ENCODE data around the gene SYT8.

SYT8 gene

DNA sequence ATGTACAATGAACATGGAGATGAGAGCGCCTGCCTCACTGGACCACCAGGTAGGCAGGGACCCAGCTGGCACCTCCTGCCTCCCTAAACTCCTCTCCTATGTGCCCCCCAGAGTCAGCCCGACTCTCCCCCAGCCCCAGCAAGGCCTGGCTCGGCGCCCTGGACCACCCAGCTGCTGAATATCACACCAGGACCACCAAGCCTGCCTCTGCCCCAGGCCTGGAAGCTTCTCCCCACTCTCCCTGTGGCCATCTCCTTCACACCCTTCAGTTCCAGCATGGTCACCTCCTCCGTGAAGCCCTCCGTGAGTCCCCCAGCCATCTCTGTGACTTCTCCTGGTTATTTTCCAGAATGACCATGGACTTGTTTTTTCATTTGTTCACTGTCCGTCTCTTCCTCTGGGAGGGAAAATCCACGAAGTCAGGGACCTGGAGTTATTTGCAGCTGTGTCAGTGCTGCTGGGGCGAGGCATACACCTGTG, 11.7 kb downstream of the SYT8 start:
- DNase-seq, result no peak

DNA sequence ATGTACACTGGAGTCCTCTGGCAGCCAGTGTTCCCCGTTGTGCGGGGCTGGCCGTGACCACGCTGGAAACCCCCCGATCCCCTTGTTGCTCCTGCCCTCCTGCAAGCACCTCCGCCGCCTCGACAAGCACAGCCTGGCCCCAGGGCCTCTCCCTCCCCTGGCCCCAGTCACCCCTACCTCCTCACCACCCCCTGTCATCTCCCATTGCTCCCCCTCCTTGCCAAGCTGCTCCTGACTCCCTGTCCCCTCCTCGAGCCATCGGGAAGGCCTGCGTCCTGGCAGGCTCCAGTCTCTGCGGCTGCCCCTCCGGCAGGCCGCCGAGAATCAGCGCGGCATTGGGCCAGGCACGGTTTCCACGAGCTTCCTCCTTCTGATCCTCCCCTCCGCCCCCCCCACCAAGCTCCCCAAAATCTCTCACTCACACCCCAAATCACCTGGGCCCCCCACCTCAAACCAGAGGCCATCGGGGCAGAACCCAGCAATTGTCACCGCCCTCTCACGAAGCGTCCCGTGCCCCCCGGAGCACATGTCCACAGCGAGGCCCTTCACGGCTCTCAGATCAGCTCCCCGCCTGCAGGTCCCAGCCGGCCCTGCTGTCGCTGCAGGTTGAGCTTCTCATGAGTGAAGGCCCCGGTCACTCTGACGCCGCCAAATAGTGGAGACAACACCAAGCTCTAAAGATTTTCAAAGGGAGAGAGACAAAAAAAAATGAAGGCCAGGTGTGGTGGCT, 12.4 kb downstream of the SYT8 start:
- DNase-seq, result no peak

DNA sequence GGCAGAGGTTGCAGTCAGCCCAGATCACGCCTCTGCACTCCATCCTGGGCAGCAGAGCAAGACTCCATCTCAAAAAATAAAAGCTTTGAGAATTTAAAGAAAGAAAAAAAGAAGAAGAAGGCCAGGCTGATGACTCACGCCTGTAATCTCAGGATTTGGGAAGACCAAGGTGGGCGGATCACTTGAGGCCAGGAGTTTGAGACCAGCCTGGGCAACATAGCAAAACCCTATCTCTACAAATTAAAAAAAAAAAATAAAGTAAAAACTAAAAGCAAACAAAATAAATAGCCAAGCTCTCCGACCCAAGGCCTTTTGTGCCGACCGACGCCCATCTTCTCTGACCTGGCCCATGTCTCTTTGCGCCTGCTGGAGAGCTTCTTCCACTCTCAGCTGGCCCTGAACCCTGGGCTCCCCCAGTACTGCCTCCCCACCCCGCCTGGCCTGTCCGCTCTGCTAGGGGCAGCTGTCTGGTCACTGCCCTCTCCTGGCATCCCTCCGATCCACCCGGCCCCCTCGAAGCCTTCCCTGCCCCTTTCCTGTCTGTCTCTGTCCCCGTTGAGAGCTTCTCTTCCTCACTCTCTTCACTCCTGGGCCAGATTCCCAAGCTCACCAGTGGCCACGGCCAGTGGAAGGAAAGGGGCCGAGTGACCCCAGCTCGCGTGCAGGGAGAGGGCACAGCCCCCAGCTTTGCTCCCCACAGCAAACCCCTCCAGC, 13.3 kb downstream of the SYT8 start:
- no peak for DNase-seq

DNA sequence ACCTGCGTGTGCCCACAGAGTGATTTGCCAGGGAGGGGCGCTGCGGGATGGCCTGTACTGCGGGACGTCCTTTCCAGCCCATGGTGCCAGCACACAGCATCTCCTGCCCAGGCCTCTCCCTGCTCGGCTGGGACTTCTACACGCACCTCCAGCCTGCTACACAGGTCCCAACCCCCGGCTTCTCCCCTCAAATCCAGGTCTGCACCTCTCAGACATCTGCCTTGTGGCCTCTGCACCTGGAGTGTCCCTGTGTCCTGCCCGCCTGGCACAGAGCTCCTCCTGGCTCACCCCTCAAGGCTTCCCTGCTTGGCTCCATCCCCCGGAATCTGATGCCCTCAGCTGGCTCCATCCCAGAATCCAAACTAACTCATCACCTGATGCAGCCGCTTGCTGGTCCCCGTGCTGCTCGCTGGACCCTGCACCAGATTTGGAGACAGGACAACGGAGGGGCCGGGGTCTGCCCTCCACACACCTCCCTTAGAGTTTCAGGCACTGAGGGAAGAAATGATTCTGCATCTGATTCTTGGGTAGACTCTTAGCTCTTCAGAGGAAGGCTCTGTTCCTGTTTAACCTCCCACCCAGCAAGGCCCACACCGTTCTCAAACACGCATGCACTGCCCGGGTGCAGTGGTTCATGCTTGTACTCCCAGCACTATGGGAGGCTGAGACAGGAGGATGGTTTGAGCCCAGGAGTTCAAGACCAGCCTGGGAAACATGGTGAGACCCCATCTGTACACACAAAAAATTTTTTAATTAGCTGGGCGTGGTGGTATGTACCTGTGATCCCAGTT, 14.0 kb downstream of the SYT8 start:
- no peak for DNase-seq

DNA sequence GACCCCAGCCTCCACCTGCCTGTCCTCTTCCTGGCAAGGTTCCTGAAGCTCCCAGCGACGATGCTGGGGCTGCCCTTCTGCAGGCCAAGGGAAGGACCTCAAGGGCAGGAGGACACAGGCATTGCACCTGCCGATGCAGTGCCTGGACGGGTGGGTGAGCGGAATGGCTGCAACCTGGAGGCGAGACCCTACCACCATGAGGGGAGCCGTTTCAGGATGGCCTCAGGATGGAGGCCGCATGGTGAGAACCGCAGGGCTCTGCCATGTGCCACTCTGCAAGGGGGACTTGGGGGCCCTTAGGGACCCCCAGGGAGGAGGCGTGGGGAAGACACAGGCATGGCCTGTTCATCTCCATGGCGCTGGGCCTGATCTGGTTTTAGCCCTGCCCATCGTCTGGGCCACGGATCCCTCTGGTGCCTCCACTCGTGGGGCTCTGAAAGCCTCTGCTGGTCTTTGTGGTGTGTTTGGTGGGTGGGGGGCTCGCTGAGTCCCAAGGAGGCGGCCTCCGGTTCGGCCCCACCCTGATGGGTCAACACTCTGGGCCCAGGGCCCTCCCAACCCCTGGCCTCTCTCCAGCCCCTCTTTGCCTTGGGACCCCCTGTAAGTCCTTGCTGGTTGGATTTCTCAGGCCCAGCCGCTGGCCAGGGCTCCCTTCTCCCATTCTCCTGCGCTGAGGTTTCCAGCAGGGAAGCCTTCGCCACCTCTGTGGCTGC, 16.8 kb downstream of the SYT8 start:
- DNase-seq, result no peak

DNA sequence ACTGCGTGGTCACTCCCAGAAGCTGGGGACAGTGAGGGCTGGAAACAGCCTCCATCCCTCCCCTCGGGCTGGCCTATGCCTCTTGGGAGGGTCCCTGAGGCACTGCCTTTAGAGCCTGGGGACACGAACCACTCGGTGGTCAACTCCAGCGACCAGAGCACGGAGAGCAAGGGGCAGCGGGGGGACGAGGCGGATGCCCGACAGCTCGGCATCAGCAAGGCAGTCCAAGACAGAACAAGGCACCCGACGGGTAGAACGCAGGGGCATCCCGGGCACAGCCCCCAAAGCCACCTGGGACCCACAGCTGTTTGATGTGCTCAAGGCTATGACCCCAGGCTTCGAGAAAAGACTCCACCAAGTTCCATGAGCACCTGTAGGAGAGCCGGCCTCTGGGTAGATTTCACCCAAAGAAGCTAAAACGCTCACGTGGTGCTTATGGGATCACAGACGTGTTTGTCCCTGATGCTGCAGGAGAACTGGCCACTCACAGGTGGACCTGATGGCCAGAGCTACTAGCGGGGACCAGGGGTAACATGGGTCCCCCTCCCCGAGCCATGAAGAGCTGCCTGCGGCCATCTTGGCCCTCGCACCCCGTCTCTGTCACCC, 17.6 kb downstream of the SYT8 start:
- no peak for DNase-seq

DNA sequence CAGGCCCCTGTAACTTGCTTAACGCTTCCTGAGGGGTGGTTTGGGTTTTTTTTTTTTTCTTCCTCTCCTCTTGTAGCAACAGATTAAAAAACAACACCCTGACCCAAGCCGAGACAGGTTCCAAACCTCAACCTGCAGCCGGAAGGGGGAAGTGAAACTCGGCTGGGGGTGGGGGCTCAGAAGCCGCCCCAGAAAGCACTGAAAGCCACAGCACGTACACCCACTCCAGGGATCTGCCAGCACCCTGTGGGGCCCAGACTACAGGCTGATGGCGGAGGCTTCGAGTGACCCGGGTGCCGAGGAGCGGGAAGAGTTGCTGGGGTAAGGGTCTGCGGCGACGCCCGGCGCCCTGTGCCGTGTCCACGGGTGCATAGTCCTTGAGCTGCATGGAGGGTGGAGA, 18.1 kb downstream of the SYT8 start, which contains the start of gene LSP1:
Gene LSP1 (plus strand): TSS at position 208 of the 400 bp plus-strand sequence. CDS start 61 bp downstream, at position 269.
- no peak for DNase-seq

DNA sequence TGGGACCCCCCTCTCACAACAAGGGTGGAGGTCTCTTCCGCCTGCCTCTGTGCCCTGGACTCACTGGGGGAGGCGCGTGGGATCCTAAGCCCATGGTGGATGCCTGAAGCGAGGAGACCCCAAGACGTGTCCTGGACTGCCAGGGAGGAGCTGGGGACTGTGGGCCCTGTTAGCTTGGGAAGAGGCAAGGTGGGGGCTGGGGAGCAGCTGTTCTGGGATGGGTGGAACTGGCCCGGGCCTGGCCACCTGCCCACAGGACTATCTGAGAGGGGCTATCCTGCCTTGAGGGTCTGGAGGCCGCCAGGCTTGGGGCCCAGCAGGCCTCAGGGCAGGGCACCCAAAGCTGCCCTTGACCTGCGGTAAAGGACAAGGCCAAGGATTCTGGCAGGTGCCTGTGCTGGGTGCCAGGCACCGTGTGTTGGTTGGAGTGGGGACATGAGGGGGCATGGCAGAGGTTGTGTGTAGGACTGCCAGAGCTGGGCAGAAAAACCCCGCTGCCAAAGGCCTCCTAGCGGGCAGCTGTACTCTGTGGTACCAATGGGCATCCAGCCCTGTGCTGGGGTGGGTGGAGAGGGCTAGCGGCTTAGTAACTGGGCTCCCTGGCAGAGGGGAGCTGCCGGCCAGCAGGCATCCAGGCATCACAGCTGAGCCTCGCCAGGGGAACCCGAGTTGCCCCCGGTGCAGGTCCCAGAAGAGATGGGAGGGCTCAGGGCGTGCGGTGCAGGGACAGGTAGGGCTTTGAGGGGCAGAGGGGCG, 18.8 kb downstream of the SYT8 start:
- no peak for DNase-seq

DNA sequence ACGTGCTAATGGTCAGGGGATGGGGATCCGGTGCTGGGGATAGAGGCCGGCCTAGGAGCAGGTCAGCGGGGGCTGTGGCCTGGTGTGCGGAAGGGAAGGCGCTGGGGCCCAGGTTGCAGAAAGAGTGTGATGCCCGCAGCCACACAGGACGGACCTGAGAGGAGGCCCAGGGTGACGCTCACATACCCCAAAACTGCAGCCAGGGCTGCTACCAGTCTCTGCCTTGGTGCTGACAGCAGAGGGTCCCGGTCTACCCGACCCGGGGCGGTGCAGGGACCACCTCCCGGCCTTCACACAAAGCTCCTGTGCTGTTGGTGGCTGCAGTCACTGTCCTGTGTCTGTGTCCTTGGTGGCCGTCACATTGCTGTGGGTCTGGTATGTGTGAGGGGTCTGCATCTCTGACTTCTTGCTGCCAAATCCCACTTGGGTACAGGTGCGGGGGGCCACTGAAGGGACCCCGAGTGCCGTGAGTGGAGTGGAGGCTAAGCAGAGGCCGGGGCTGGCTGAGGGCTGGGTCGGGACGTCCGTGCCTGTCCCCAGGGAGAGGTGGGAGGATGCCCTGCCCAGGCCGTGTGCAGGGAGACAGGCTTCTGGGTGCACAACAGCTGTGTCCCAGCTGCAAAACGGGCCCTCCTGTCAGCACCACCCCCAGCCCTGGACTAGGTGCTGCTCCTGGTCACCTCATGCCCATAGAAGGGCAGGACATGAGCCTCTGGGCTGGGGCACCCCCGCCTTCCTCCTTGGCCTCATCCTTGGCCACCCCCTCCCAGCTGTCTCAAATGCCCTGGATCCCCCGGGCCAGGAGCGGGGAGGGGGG, 19.6 kb downstream of the SYT8 start:
- DNase-seq, result no peak

DNA sequence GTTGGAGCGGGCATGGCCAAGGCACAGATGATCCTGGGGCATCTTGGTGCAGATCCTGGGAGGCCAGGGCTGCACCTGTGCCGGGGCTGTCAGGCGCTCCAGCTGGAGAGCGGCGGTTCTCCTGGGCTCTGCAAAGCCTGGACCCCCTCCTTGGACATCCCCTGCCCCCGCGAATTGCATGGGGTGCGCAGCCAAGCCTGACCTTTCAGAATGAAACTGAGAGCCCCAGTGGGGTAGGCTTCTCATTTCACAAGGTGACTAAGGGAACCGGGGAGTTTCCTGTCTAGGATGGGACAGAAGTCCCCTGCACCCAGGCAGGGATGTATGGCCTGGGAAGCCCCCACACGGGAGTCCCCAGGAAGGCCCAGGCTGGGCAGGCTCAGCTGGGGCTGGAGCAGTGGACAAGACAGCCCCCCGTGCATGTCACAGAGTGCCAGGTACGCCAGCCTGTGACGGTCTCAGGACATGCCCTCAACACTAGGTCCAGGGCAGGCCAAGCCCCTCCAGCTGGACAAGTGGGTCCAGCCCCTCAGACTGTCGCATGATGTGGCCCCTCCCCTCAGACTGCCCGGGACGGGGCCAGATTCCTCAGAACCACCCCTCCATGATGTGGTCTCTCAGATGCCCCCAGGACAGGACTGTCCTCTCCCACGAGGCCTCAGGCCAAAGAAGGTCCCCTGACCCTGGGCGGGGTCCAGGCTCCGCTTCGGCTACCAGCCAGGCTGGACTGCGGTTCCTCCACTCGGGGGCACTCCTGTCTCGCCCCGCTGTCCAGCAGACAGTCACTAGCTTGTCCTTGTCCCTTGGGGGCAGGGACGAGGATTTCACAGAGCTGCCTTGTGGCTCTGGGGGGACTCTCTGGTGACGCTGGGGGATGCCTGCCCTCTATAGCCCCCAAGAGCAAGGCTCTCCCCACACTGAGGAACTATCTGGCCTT, 20.4 kb downstream of the SYT8 start:
- DNase-seq, result no peak

DNA sequence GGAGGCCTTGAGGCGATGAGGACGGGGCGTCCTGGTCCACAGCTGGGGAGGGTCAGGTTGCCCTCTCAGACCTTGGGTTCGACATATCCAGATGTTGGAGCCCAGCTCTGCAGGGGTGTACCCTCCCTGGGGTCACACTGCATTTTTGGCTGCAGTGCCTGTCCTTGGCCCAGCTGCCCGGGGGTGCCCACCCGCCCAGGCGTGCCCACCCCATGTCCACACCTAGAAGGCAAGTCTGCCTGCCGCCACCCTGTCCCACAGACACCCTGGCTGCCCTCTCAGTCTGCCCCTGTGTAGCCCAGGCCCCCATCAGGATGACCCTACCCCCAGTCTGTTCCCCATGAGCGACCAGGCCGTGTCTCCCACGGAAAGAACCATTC, 21.1 kb downstream of the SYT8 start:
- DNase-seq, result no peak

DNA sequence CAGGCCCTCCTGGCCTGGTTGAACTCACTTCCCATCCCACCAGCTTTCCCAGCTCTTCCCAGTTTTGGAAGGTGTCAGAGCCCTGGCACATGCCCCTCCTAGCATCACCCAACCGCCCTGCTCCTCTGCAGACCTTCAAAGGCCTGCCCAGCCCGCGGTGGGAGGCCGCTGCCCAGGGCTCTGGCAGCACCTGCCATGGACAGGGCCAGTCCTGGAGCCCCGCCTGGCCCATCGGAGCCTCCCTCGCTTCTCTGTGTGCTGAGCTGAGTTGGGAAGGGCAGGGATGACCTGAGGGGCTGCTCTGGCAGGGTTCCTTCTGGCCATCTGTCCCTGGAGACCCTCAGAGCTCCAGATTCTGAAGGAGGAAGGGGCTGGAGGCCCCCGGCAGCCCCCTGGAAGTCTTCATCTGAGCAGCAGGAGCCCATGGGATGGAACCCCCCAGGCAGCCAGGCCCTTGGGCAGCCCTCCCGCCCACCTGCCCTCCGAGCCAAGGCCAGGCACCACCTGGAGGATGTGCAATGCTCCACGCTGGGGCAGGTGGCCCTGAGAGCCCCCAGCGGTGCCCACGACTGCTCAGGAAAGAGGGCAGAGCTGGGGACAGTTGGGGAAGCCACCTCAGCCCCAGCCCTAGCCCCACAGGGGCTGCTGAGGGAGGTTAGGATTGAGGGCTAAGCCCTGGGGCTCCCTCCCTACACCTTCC, 21.7 kb downstream of the SYT8 start:
- no peak for DNase-seq

DNA sequence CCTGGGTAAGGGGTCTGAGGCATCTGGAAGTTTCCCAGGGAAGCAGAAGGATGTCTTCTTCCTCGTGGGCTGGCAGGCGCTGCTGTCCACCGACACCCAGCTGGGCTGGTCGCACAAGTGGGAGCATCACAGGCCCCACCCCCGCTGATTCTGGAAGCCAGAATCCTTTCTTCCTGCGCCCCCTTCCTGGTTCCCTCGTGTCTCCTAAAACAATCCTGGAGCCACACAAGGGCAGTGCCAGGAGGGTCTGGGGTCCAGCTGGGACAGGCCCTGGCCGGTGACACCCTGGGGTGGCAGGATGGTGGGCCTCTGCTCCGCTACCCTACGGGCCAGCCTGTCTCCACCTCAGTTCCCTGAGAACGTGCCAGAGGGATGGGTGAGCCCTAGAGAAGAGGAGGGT, 22.3 kb downstream of the SYT8 start:
- no peak for DNase-seq

DNA sequence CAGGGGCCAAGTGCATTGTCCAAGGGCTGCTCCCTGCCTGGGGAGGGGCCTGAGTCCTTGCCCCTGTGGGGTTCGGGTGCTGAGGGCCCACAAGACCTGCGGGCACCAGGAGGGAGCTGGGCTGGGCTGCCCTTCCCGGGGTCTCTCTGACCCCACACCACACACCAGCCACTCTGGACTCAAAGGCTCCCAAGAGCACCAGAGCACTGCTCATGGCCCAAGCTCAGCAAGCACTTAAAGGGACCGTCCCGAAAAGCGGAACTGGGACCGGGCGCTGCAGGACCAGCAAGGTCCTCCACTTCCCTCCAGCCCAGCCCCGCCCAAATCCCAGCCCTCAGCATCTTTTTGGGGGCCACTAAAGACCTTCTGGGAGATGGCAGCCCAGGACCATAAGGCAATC, 23.4 kb downstream of the SYT8 start:
- no peak for DNase-seq

DNA sequence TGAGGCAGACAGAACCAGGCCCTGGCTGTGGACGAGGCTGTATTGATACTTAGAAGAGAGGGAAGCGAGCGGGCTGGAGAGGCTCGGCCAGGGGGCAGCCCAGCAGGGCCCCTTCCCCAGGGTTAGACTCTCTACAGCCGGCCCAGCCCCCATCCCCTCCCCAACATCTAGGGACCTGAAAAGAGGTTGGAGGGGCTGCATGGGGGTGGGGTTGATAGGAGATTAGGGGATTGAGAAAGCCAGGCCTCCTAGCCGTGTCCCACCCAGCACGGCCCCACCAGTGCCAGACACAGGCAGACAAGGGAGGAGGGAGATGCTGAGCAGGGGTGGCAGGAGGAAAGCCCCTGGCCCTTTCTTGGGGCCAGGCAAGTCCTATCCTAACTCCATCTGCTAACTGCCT, 23.8 kb downstream of the SYT8 start:
- no peak for DNase-seq

DNA sequence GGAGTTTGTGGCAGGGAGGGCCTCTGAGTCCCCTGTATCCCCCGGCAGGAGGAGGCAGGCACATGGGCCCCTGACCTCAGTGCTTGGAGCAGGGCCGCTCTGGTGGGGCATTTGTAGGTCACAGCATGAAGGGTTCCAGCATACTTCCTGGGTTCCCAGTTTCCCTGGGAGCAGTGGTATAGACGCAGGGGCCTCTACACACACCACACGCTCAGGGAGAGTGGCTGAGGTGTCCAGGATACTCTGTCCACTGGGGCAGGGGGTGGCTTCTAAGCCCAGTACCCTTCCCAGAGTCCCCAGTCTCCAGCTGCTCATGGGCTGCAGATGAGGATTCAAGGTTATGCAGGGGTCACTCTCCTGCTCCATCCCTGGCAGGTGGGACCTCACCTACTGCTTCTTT, 24.2 kb downstream of the SYT8 start:
- no peak for DNase-seq

DNA sequence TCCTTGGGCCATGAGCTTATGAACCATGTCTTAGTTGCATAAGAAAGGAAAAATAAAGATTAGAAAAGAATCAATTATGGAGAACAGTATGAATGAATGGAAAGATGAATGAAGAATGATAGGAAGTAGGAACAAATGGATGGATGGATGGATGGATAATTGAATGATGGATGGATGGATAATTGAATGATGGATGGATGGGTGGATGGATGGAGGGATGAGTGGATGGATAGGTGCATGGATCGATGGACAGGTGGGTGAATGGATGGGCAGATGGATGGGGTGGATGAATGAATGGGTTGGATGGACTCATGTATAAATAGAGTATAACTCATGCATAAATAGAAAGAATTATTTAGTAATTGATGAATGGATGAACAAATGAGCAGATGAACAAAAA, 25.3 kb downstream of the SYT8 start:
- no peak for DNase-seq

DNA sequence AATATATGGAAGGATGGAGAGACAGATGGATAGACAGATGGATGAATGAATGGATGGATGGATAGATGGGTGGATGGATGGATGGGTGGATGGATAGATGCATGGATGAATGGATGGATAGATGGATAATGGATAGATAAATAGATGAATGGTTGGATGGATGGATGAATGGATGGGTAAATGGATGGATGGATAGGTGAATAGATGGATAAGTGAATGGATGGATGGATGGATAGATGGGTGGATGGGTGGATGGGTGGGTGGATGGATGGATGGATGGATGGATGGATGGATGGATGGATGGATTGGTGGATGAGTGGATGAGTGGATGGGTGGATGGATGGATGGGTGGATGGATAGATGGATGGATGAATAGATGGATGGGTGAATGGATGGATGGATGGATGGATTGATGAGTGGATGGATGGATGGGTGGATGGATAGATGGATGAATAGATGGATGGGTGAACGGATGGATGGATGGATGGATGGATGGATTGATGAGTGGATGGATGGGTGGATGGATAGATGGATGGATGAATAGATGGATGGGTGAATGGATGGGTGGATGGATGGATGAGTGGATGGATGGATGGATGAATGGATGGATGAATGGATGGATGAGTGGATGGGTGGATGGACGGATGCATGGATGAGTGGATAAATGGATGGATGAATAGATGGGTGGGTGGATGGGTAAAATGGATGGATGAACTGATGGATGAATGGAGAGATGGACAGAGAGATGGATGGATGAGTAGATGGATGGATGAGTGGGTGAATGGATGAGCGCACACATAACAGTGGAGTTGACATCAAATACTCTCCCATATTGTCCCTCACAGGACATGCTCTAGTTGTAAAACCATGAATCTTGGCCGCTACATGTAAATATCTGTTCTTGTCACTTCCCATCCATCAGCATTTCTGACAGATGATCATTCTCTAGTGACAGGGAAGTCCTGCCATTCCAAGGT, 26.9 kb downstream of the SYT8 start:
- no peak for DNase-seq
